GM19043 (cell line): Measurements from ENCODE around the gene KCNG3.

ENCODE experiments used
- ATAC-seq: cut with Tn5 transposase; IDR thresholded peaks from one replicate; pipeline ENCODE4 v1.9.1; 2021; ENCODE audit warnings: low read depth; ENCODE audit not compliant: unreplicated experiment

KCNG3 gene

GRCh38 chr2:42493468-42494354, at the start of gene KCNG3:
Gene KCNG3, minus strand, starts transcription at chr2:42493982. Its CDS starts 481 bp downstream, at chr2:42493501.
- ATAC-seq, result peak; percentile 40

- ATAC-seq, result no peak
Observed at GRCh38 chr2:42542871-42543270, 49.1 kb upstream of the KCNG3 start.

GRCh38 chr2:42537493-42537892, 43.7 kb upstream of the KCNG3 start:
- ATAC-seq, result no peak

GRCh38 chr2:42532397-42532796, 38.6 kb upstream of the KCNG3 start:
- no peak for ATAC-seq

- ATAC-seq, result no peak
Observed at GRCh38 chr2:42523341-42523740, 29.6 kb upstream of the KCNG3 start.

GRCh38 chr2:42522035-42522434, 28.3 kb upstream of the KCNG3 start:
- ATAC-seq, result no peak

GRCh38 chr2:42519624-42520023, 25.8 kb upstream of the KCNG3 start:
- no peak for ATAC-seq

- no peak for ATAC-seq
Observed at GRCh38 chr2:42516418-42516901, 22.7 kb upstream of the KCNG3 start.

GRCh38 chr2:42513252-42513918, 19.6 kb upstream of the KCNG3 start:
- no peak for ATAC-seq

GRCh38 chr2:42510608-42511243, 16.9 kb upstream of the KCNG3 start:
- peak; percentile 71 for ATAC-seq

GRCh38 chr2:42510191-42510590, 16.4 kb upstream of the KCNG3 start:
- ATAC-seq, result peak; percentile 15

- no peak for ATAC-seq
Observed at GRCh38 chr2:42504364-42505230, 10.8 kb upstream of the KCNG3 start.

- no peak for ATAC-seq
Observed at GRCh38 chr2:42503291-42503690, 9.5 kb upstream of the KCNG3 start.

GRCh38 chr2:42498497-42498896, 4.7 kb upstream of the KCNG3 start:
- ATAC-seq, result no peak

- no peak for ATAC-seq
Observed at GRCh38 chr2:42495611-42496010, 1.8 kb upstream of the KCNG3 start.

- ATAC-seq, result no peak
Observed at GRCh38 chr2:42495234-42495581, 1.4 kb upstream of the KCNG3 start.

GRCh38 chr2:42494355-42495233, 812 bp upstream of the KCNG3 start:
- ATAC-seq, result peak; percentile 49

- ATAC-seq, result no peak
Observed at GRCh38 chr2:42492691-42493467, 903 bp downstream of the KCNG3 start.

GRCh38 chr2:42488297-42488696, 5.5 kb downstream of the KCNG3 start:
- no peak for ATAC-seq
